Heart right ventricle (tissue), 16 donors: ENCODE data around the gene C10orf67. TPM values are rescaled to one million over a fixed set of nuclear protein-coding genes. Genes with fewer than 3 reads are reported as not detected.

Experiments used
- ATAC-seq, 8 donors: fragments of 200-7000 bp; cut with Tn5 transposase; one replicate each; pipeline ENCODE4 v1.9.1; 2020; ENCODE audit warnings: mild to moderate bottlenecking in 8 of 8, moderate library complexity in 8 of 8, moderate number of reproducible peaks in 1 of 8
- DNase-seq, 2 donors: peaks; one replicate each; pipeline ENCODE4 v3.0.0-alpha.2; 2020
- H3K27ac ChIP-seq, 10 donors: fragments of 200-600 bp; sonication (generic) in 2 of 10; one replicate each; pipeline versions ENCODE4 v1.5.0 to v1.8.0; 2020 to 2022; ENCODE audit warnings: mild to moderate bottlenecking in 3 of 10
- H3K27me3 ChIP-seq, 7 donors: fragments of 200-600 bp; one replicate each; pipeline ENCODE4 v1.8.0; 2021 to 2022; ENCODE audit warnings: mild to moderate bottlenecking in 2 of 7
- H3K36me3 ChIP-seq, 9 donors: fragments of 200-600 bp; sonication (generic) in 1 of 9; one replicate each; pipeline versions ENCODE4 v1.5.0 to v1.8.0; 2020 to 2022; ENCODE audit warnings: mild to moderate bottlenecking in 2 of 9
- H3K4me1 ChIP-seq, 9 donors: fragments of 200-600 bp; sonication (generic) in 1 of 9; one replicate each; pipeline versions ENCODE4 v1.5.0 to v1.8.0; 2020 to 2022; ENCODE audit warnings: mild to moderate bottlenecking in 4 of 9
- H3K4me3 ChIP-seq, 10 donors: fragments of 200-600 bp; sonication (generic) in 2 of 10; one replicate each; pipeline versions ENCODE4 v1.5.0 to v1.8.0; 2020 to 2022; ENCODE audit warnings: mild to moderate bottlenecking in 7 of 10, moderate library complexity in 2 of 10
- H3K9me3 ChIP-seq, 11 donors: fragments of 200-600 bp in 10 of 11; sonication (generic) in 2 of 11; one replicate each; pipeline versions ENCODE4 v1.5.0 to v1.8.0; 2013 to 2022; ENCODE audit warnings: mild to moderate bottlenecking in 2 of 11, control low read depth in 1 of 11, moderate library complexity in 1 of 11
- CTCF ChIP-seq, 9 donors: fragments of 200-600 bp; sonication (generic) in 2 of 9; IDR thresholded peaks; one replicate each; pipeline versions ENCODE4 v1.5.0 to v1.8.0; 2021 to 2022; ENCODE audit warnings: antibody characterized with exemption in 9 of 9, mild to moderate bottlenecking in 5 of 9, moderate library complexity in 1 of 9
- WGBS, 2 donors: extraction: QIAGEN DNeasy Blood & Tissue Kit; methylation state at CpG; one replicate each; pipeline ENCODE4 v1.1.7; 2013; ENCODE audit warnings: inconsistent platforms in 1 of 2; 5-methylcytosine and 5-hydroxymethylcytosine counted together
- intact Hi-C, 10 donors: fragments of 100-400 bp; cut with DNase I; formaldehyde crosslinking; loops; one replicate each; pipeline versions ENCODE4 v1.11.1 to v1.14.2; 2022
- polyA plus RNA-seq, 2 donors: library from polyadenylated mRNA; stranded (reverse); fragments of 200-250 nt; gene quantifications; one replicate each; pipeline ENCODE4 v1.2.3, GENCODE V29; 2013
- total RNA-seq, 10 donors: library from RNA; stranded (reverse); fragmentation: NEBNext Ultra II Directional in 3 of 10; extraction: Animal tissue kit (Norgen Biotek cat#: 25700) in 3 of 10; gene quantifications; one replicate each; pipeline versions ENCODE4 v1.2.1 to v1.2.4, GENCODE V29; 2021 to 2023
- donor health status: Arrhythmogenic right ventricular cardiomyopathy.
- donor health status: ischemic (EF 13 %, LVEDD 7.1; RV severe dilation, severe dysfunction).
- donor health status: healthy with polysubstance abuse.
- donor health status: DM: no; HTN: yes; CAD: no.
- donor health status: DM: no; HTN: no; CAD: no.
- donor health status: ischemic (EF 25% LVEDD 6.9; RV normal size, moderate dysfunction).
- donor health status: ischemic (EF 25% LVEDD 5.7; RV mildly dilated, moderate dysfunction).
- donor health status: healthy.
- donor health status: DM: yes; HTN: yes; CAD: no.
- donor health status: Ischemic cardiomyopathy.
- donor health status: ischemic (EF 35%, LVEDD 5.7; RV mildly dilated, moderate dysfunction).
- donor health status: nonischemic (EF 11% LVEDD 7.7; RV severe dilation, severe dysfunction).
- donor health status: DM: yes; HTN: yes; CAD: no.
- donor health status: PGD.
- donor health status: ischemic (EF 29% LVEDD 5.4; RV normal size, mild dysfunction).
- donor health status: nonischemic (EF 23%, LVEDD 6.1; RV moderate dilation, normal function).

C10orf67 gene
- total and polyA plus RNA-seq, 12 donors = 0.15 to 1.5 (median 0.40) TPM

- DNase-seq = no peak
- no peak for ATAC-seq
- peaks cover 0 to 20% (median 14%) of the 10 kb centered on the region in 9 donors for H3K4me1 ChIP-seq
- WGBS, 2 donors = 1% methylated on average over 82 of the region's 82 CpGs
- H3K27me3 ChIP-seq = peaks cover 17 to 100% (median 93%) of the 10 kb centered on the region in 7 donors
- intact Hi-C loops = no loop called here
- peak overlapping the region in 8 of 10 donors; percentile 1 to 37 (median 30) for H3K4me3 ChIP-seq
- H3K9me3 ChIP-seq = no peaks in the 10 kb centered on the region
- TF ChIP-seq CTCF (IDR thresholded peaks at IDR 0.05) = no peak
- H3K27ac ChIP-seq = no peak overlapping the region
- no peaks in the 10 kb centered on the region for H3K36me3 ChIP-seq
Measured at GRCh38 chr10:23173214-23174073, 171.2 kb downstream of the C10orf67 start.

GRCh38 chr10:23172429-23173213, 172.0 kb downstream of the C10orf67 start:
- Histone ChIP-seq H3K4me3 (peak overlapping the region in 3 of 10 donors; percentile 24 to 37 (median 29)), H3K27ac (no peak overlapping the region), H3K4me1 (peaks cover 0 to 20% (median 14%) of the 10 kb centered on the region in 9 donors), H3K27me3 (peaks cover 17 to 96% (median 89%) of the 10 kb centered on the region in 7 donors), H3K9me3 (no peaks in the 10 kb centered on the region), H3K36me3 (no peaks in the 10 kb centered on the region)
- no peak for ATAC-seq
- DNase-seq = no peak
- 1 to 2% methylated on average over 41 of the region's 41 CpGs for WGBS, 2 donors
- intact Hi-C loops = no loop called here
- no peak for TF ChIP-seq CTCF (IDR thresholded peaks at IDR 0.05)

GRCh38 chr10:23171232-23171876, 173.2 kb downstream of the C10orf67 start:
- Histone ChIP-seq H3K36me3 (no peaks in the 10 kb centered on the region), H3K27ac (no peak overlapping the region), H3K9me3 (no peaks in the 10 kb centered on the region), H3K27me3 (peaks cover 17 to 89% (median 80%) of the 10 kb centered on the region in 7 donors), H3K4me1 (peaks cover 0 to 20% (median 14%) of the 10 kb centered on the region in 9 donors), H3K4me3 (no peak overlapping the region)
- no peak for DNase-seq
- 10 to 11% methylated on average over 26 of the region's 26 CpGs for WGBS, 2 donors
- intact Hi-C loops = loop anchor here in 1 of 10 donors (1.0 kb wide), 1 partner anchor 22 kb away; no protein-coding TSS in a partner anchor
- no peak for ATAC-seq
- TF ChIP-seq CTCF (IDR thresholded peaks at IDR 0.05) = no peak

- DNase-seq (peak in 1 of 2 donors; percentile 19), ATAC-seq (peak in 6 of 8 donors; percentile 69 to 81 (median 74))
- WGBS, 2 donors = 1 to 2% methylated on average over 5 of the region's 5 CpGs
- H3K27me3 ChIP-seq = peaks cover 0 to 34% (median 19%) of the 10 kb centered on the region in 7 donors
- H3K9me3 ChIP-seq = no peaks in the 10 kb centered on the region
- peaks cover 0 to 4% (median 0%) of the 10 kb centered on the region in 9 donors for H3K4me1 ChIP-seq
- no peak overlapping the region for H3K4me3 ChIP-seq
- H3K27ac ChIP-seq = no peak overlapping the region
- no peaks in the 10 kb centered on the region for H3K36me3 ChIP-seq
- TF ChIP-seq CTCF (IDR thresholded peaks at IDR 0.05) = peak; percentile 39 to 84 (median 78)
- intact Hi-C loops = loop anchor here in 6 of 10 donors (5.0 to 10.0 kb wide), 8 partner anchors 134 to 1399 kb away; no protein-coding TSS in a partner anchor
Measured at GRCh38 chr10:23158370-23158769, 186.2 kb downstream of the C10orf67 start.
